HEK293T (cell line): ENCODE results near the gene PSIP1.

ENCODE experiments used
- CTCF ChIA-PET: fragments of 350-600 bp; formaldehyde crosslinking; extraction: SDS; loops from one replicate; lab custom pipeline; 2021; ENCODE audit warnings: antibody characterized with exemption, inconsistent platforms; lab: Yijun Ruan, JAX
- POLR2A ChIA-PET: fragments of 350-600 bp; formaldehyde crosslinking; extraction: SDS; loops from one replicate; lab custom pipeline; 2020; ENCODE audit warnings: antibody characterized with exemption, inconsistent platforms; lab: Yijun Ruan, JAX
- DNase-seq: peaks from one replicate; pipeline ENCODE4 v3.0.0; 2012; ENCODE audit warnings: mixed read lengths; ENCODE audit errors: extremely low spot score
- ARNT ChIP-seq: fragments of 450-650 bp; IDR thresholded peaks from 2 replicates; pipeline ENCODE4 v1.6.1; 2017; ENCODE audit warnings: mild to moderate bottlenecking
- BHLHE40 ChIP-seq: fragments of 450-650 bp; IDR thresholded peaks from 2 replicates; pipeline ENCODE4 v1.6.1; 2016; ENCODE audit warnings: mild to moderate bottlenecking, moderate library complexity, borderline replicate concordance
- CTBP1 ChIP-seq: fragments of 450-650 bp; IDR thresholded peaks from 2 replicates; pipeline ENCODE4 v1.6.1; 2016; ENCODE audit warnings: borderline replicate concordance
- ELF4 ChIP-seq: fragments of 450-650 bp; IDR thresholded peaks from 2 replicates; pipeline ENCODE4 v1.6.1; 2017; ENCODE audit warnings: antibody characterized with exemption
- FOXA1 ChIP-seq: fragments of 450-650 bp; IDR thresholded peaks from 2 replicates; pipeline ENCODE4 v1.6.1; 2016; ENCODE audit warnings: mild to moderate bottlenecking
- FOXK2 ChIP-seq: fragments of 450-650 bp; IDR thresholded peaks from 2 replicates; pipeline ENCODE4 v1.6.1; 2016; ENCODE audit warnings: mild to moderate bottlenecking
- FOXM1 ChIP-seq: fragments of 450-650 bp; IDR thresholded peaks from 2 replicates; pipeline ENCODE4 v1.6.1; 2017; ENCODE audit warnings: mild to moderate bottlenecking, borderline replicate concordance
- HDGF ChIP-seq: fragments of 450-650 bp; IDR thresholded peaks from 2 replicates; pipeline ENCODE4 v1.6.1; 2017; ENCODE audit warnings: antibody characterized with exemption, borderline replicate concordance
- L3MBTL2 ChIP-seq: fragments of 450-650 bp; conservative IDR thresholded peaks from 2 replicates; pipeline ENCODE4 v1.6.1; 2016; ENCODE audit warnings: mild to moderate bottlenecking
- LEF1 ChIP-seq: fragments of 450-650 bp; IDR thresholded peaks from 2 replicates; pipeline ENCODE4 v1.6.1; 2017; ENCODE audit warnings: mild to moderate bottlenecking, borderline replicate concordance
- NFRKB ChIP-seq: fragments of 450-650 bp; IDR thresholded peaks from 2 replicates; pipeline ENCODE4 v1.6.1; 2016; ENCODE audit warnings: mild to moderate bottlenecking, moderate library complexity
- SP1 ChIP-seq: fragments of 450-650 bp; IDR thresholded peaks from 2 replicates; pipeline ENCODE4 v1.6.1; 2017
- SUZ12 ChIP-seq: fragments of 450-650 bp; IDR thresholded peaks from 2 replicates; pipeline ENCODE4 v1.6.1; 2016; ENCODE audit warnings: mild to moderate bottlenecking
- TARDBP ChIP-seq: fragments of 450-650 bp; IDR thresholded peaks from 2 replicates; pipeline ENCODE4 v1.6.1; 2016
- ZNF384 ChIP-seq: fragments of 450-650 bp; IDR thresholded peaks from 2 replicates; pipeline ENCODE4 v1.6.1; 2016
- TF ChIP-seq, protein P1 (sequence below): fragments of 450-650 bp; IDR thresholded peaks from 2 replicates; pipeline ENCODE4 v1.6.1; 2016

PSIP1 gene

DNA sequence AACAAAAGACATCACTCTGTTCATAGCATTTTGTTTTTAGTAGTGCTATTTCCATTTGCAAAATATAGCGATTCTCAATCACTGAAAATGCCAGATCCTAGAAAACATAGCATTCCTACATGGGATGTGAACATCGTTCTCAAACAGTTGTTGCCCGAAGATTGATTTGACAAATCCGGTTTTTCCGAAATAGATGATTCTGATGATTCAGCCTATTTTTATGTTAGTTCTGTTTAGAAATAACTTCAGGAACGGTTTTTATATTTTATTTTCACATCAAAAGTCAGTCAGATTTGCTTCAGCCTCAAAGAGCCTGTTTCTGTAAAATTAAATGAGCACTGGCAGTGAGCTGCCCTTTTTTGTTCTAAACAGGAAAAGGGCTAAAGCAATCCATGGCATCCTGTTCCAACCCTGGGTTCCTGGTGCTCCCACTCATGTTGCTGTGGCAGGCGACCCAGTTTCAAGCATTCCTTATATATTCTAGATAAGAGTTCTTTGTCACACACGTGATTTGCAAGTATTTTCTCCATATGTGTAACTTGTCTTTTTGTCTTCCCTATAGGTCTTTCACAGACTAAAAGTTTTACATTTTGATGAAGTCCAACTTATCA is 14.2 kb upstream of the PSIP1 start:
- no peak for TF ChIP-seq CTBP1
- no peak for TF ChIP-seq FOXM1
- TF ChIP-seq L3MBTL2, result no peak
- no peak for TF ChIP-seq NFRKB
- no peak for TF ChIP-seq ARNT
- TF ChIP-seq LEF1, result no peak
- no peak for TF ChIP-seq ELF4
- TF ChIP-seq SP1, result no peak
- ChIA-PET POLR2A (no interaction called here), CTCF (no interaction called here)
- DNase-seq, result no peak

DNA sequence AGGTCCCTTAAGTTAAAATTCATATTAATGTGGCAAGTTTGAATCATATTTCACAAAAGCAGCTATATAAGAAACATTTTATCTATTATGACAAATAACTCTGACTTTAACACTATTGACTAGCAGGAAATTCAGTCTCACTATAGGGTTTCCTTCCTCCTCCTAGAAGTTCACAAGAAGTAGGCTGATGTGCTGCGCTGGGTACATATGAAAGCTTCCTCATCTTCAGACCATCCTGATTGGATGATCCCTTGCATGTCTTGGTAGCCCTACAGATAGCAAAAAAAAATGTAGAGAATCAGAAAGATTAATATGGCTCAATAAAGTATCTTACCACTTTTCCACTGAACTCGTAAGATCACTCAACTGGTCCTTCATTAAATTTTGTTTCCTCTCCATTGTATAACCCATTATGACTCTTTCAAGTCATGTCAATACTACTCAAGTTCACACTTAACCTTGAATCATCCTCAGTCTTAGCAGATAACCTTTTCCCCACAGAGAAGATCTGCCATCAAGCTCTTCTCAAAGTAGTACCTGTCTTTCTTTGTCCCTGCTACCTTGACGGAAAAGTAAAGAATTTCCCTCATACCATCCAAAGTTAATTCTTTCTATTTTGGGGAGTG is 11.5 kb upstream of the PSIP1 start:
- no peak for TF ChIP-seq HDGF
- TF ChIP-seq ARNT, result no peak
- TF ChIP-seq ZNF384, result no peak
- no peak for TF ChIP-seq ELF4
- TF ChIP-seq L3MBTL2, result no peak
- no peak for TF ChIP-seq CTBP1
- no peak for TF ChIP-seq FOXM1
- no peak for TF ChIP-seq SUZ12
- no peak for TF ChIP-seq SP1
- no peak for TF ChIP-seq BHLHE40
- no peak for TF ChIP-seq NFRKB
- TF ChIP-seq TARDBP, result no peak
- no peak for TF ChIP-seq LEF1
- no peak for TF ChIP-seq FOXK2
- TF ChIP-seq, protein P1, sequence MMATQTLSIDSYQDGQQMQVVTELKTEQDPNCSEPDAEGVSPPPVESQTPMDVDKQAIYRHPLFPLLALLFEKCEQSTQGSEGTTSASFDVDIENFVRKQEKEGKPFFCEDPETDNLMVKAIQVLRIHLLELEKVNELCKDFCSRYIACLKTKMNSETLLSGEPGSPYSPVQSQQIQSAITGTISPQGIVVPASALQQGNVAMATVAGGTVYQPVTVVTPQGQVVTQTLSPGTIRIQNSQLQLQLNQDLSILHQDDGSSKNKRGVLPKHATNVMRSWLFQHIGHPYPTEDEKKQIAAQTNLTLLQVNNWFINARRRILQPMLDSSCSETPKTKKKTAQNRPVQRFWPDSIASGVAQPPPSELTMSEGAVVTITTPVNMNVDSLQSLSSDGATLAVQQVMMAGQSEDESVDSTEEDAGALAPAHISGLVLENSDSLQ, result no peak
- DNase-seq, result no peak
- CTCF ChIA-PET, result interaction anchor here (0.5 kb wide), 1 partner anchor 22 kb away, joined by 6 read pairs; no protein-coding TSS in a partner anchor
- POLR2A ChIA-PET, result no interaction called here

DNA sequence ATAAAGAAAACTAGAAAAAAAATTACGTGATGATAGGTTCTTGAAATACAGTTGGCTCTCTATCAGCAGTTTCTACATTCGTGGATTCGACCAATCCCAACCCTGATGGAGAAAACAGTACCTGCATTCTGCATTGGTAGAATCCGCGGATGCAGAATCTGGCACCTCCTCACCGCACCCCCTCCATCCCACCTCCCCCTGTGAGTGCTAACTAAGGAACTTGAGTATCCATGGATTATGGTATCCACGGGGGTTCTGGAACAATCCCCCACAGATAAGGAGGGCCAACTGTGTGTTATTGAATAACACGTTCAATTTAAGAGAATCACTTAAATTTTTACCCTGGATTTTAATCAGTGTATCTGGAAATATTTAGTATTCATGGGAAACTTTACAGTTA is 10.5 kb upstream of the PSIP1 start:
- TF ChIP-seq TARDBP (no peak), HDGF (no peak), ARNT (no peak)
- TF ChIP-seq, protein P1, result no peak
- ChIA-PET POLR2A (no interaction called here), CTCF (no interaction called here)
- no peak for DNase-seq

DNA sequence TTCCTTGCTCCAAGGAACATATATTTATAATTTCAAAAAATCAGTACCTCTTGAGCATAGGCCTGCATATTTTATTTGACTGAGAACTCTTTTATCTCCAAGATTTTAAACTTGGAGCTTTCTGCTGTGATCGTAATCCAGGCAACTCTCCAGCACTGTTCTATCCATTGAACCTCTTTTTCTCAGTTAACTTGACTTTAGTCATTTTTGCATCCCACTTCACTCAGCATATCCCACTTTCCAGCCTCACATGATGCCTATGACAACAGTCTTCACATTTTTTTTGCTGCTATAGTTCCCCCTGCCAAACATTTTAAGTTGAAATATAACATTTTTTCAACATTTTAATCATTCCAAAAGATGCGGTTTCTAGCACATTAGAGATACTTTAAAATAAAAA is 9.1 kb upstream of the PSIP1 start:
- CTCF ChIA-PET, result no interaction called here
- DNase-seq, result no peak
- POLR2A ChIA-PET, result no interaction called here
- TF ChIP-seq LEF1 (no peak), ARNT (no peak), CTBP1 (no peak), FOXK2 (no peak), SUZ12 (no peak), TARDBP (no peak), FOXM1 (no peak), HDGF (no peak), FOXA1 (no peak), ZNF384 (no peak), ELF4 (no peak), SP1 (no peak), NFRKB (no peak), L3MBTL2 (no peak)
- TF ChIP-seq, protein P1, result no peak

DNA sequence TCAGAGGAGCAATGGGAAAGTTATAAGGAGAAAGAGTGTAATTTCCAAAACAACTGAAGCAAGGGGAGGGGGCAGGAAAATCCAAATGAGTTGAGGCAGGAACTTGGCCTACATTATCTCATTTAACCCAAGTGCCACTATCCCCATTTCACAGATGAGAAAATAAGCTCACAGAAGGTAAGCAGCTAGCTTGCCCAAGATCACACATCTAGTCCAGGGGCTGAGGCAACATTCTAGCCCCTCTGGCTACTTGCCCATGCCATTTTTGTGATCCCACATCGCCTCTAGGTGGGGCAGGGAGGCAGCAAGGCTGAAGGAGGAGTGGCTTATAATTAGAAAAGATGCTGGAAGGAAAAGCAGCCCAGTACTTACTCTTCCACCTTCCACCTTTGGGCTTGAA is 2.6 kb upstream of the PSIP1 start:
- CTCF ChIA-PET, result no interaction called here
- DNase-seq, result peak; percentile 15
- TF ChIP-seq, protein P1, result no peak
- TF ChIP-seq FOXK2 (no peak), L3MBTL2 (no peak), LEF1 (no peak), ELF4 (no peak), HDGF (no peak), CTBP1 (no peak), FOXM1 (no peak)
- POLR2A ChIA-PET, result interaction anchor here (4.5 kb wide), 1 partner anchor 40 kb away, joined by 43 read pairs; the partner anchor contains the start of gene CCDC171
